HG03469 (cell line): ENCODE data around the gene PTBP2.

ENCODE experiments used
- ATAC-seq: cut with Tn5 transposase; IDR thresholded peaks from one replicate; pipeline ENCODE4 v1.9.1; 2021; ENCODE audit warnings: mild to moderate bottlenecking, moderate library complexity, moderate number of reproducible peaks; ENCODE audit not compliant: unreplicated experiment

PTBP2 gene

GRCh38 chr1:96815914-96816313, 94.3 kb downstream of the PTBP2 start:
- no peak for ATAC-seq

GRCh38 chr1:96820107-96820506, 98.5 kb downstream of the PTBP2 start:
- ATAC-seq = no peak

GRCh38 chr1:96820671-96821070, 99.1 kb downstream of the PTBP2 start:
- no peak for ATAC-seq

GRCh38 chr1:96825231-96825630, 103.6 kb downstream of the PTBP2 start:
- no peak for ATAC-seq

GRCh38 chr1:96825950-96826576, 104.5 kb downstream of the PTBP2 start:
- no peak for ATAC-seq

GRCh38 chr1:96833376-96833775, 111.8 kb downstream of the PTBP2 start:
- no peak for ATAC-seq

GRCh38 chr1:96834986-96835385, 113.4 kb downstream of the PTBP2 start:
- ATAC-seq = no peak

- no peak for ATAC-seq
Measured at GRCh38 chr1:96837057-96837780, 115.6 kb downstream of the PTBP2 start.

GRCh38 chr1:96837781-96838216, 116.2 kb downstream of the PTBP2 start:
- no peak for ATAC-seq

GRCh38 chr1:96840396-96840795, 118.8 kb downstream of the PTBP2 start:
- no peak for ATAC-seq

- no peak for ATAC-seq
Measured at GRCh38 chr1:96842215-96842614, 120.6 kb downstream of the PTBP2 start.

GRCh38 chr1:96843196-96843595, 121.6 kb downstream of the PTBP2 start:
- no peak for ATAC-seq

- ATAC-seq = no peak
Measured at GRCh38 chr1:96843601-96844000, 122.0 kb downstream of the PTBP2 start.

- no peak for ATAC-seq
Measured at GRCh38 chr1:96845464-96845863, 123.9 kb downstream of the PTBP2 start.

GRCh38 chr1:96861836-96862235, 140.3 kb downstream of the PTBP2 start:
- no peak for ATAC-seq

GRCh38 chr1:96863449-96863848, 141.9 kb downstream of the PTBP2 start:
- no peak for ATAC-seq
